Stimulated activated CD4-positive, alpha-beta T cell treated with anti-CD3 and anti-CD28 coated beads, Interleukin-2, amount 100 ng/mL, for 4 hours (primary cell): ENCODE results near the gene PRR19.

ENCODE experiments used
- DNase-seq: peaks from one replicate; pipeline ENCODE4 v3.0.0-alpha.2; 2020; ENCODE audit warnings: low read depth

PRR19 gene

GRCh38 chr19:42295831-42296525 lies 6.0 kb upstream of the PRR19 start:
- DNase-seq, result peak; percentile 81

GRCh38 chr19:42297039-42297438 lies 4.9 kb upstream of the PRR19 start:
- DNase-seq, result no peak

- no peak for DNase-seq
Measured at GRCh38 chr19:42303101-42303464, 1.2 kb downstream of the PRR19 start.

GRCh38 chr19:42303876-42304275 lies 1.9 kb downstream of the PRR19 start:
- DNase-seq, result no peak

- no peak for DNase-seq
Measured at GRCh38 chr19:42306646-42307045, 4.7 kb downstream of the PRR19 start.

- no peak for DNase-seq
Measured at GRCh38 chr19:42309686-42310085, 7.8 kb downstream of the PRR19 start.

GRCh38 chr19:42311657-42312056 lies 9.7 kb downstream of the PRR19 start:
- DNase-seq, result no peak

- DNase-seq, result no peak
Measured at GRCh38 chr19:42312370-42312769, 10.4 kb downstream of the PRR19 start.

GRCh38 chr19:42313096-42313839 lies 11.3 kb downstream of the PRR19 start, which contains the start of gene TMEM145:
Gene TMEM145 (plus strand): TSS chr19:42313309. CDS start chr19:42313377, 68 bp downstream.
- DNase-seq, result no peak

GRCh38 chr19:42313840-42314755 lies 12.2 kb downstream of the PRR19 start:
- no peak for DNase-seq

GRCh38 chr19:42315024-42315423 lies 13.1 kb downstream of the PRR19 start:
- no peak for DNase-seq

- no peak for DNase-seq
Measured at GRCh38 chr19:42316223-42317211, 14.6 kb downstream of the PRR19 start.

- DNase-seq, result no peak
Measured at GRCh38 chr19:42317535-42317934, 15.6 kb downstream of the PRR19 start.

GRCh38 chr19:42322305-42322704 lies 20.4 kb downstream of the PRR19 start:
- no peak for DNase-seq

- DNase-seq, result no peak
Measured at GRCh38 chr19:42323473-42323851, 21.5 kb downstream of the PRR19 start.

- no peak for DNase-seq
Measured at GRCh38 chr19:42323852-42324654, 22.1 kb downstream of the PRR19 start.

- no peak for DNase-seq
Measured at GRCh38 chr19:42324655-42325307, 22.8 kb downstream of the PRR19 start.

- DNase-seq, result peak; percentile 97
Measured at GRCh38 chr19:42325308-42325895, 23.5 kb downstream of the PRR19 start, which contains the start of gene MEGF8. Gene MEGF8 (plus strand): TSS chr19:42325635. CDS start chr19:42326244, 609 bp downstream.
